CD4-positive, alpha-beta T cell treated with Interleukin-4 for 4 hours (primary cell): ENCODE measurements around the gene NAA80.

Experiments used
- DNase-seq: peaks from one replicate; pipeline ENCODE4 v3.0.0-alpha.2; 2020

The NAA80 gene

DNA sequence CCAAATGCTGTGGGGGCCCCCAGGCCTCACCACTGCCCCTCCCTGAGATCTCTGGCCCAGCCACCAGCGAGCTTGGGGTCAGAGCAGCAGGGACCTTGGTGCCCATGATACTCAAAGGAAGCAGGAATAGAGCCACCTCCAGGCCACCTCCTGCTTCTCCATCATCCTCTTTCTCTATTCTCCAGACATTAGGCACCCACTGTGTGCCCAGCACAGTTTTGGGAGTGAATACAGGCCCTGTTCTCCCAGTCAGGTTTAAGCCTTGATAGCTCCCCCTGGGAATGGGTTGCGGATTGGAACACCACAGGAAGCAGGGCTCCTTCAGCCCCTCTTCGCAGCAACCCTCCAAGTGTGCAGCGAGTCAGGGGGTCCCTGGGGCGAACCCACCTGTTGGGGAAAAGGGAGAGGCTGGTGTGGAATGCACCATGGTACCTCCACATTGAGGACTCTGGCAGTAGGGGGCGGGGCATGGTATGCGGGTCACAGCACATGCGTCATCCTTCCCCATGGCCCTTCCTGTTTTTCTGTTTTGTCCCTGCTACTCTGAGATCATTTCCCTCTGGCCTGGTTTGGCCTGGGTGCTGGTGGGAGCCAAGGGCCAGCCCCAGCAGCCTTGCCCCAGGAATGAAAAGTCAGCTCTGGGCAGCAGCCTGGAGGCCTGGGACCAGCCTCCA, 44.5 kb downstream of the NAA80 start:
- no peak for DNase-seq

DNA sequence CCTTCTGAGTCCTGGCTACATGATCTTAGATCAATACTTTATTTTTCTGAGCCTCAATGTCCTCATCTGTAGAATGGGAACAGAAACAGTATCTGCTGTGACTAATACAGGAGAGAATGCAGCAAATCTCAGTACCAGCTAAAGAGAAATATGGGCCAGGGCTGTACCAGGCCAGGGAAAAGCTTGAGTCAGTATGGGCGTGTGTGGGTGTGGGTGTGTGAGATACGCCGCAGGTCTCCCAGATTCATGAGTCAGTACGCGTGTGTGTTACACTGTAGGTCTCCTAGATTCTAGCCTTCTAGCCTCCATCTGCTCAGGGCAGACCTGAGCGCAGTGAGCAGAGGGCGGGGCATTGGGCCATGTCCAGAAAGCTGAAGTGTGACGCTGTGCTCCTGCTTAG, 48.0 kb downstream of the NAA80 start:
- peak; percentile 30 for DNase-seq

DNA sequence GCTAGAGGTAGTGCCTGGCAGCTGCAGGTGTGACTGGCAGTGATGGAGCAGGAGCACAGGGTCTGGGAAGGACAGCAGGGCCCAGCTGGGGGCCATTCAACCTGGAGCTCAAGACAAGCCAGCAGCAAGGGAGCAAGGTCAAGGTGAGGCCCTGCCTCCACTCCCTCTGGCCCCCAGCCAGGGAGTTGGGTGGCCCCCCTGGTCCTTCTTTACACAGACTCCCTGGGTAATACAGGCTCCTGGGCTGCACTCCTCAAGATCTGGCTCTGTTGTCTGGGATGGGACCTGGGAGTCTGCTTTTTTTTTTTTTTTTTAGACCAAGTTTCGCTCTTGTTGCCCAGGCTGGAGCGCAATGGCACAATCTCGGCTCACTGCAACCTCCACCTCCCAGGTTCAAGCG, 48.7 kb downstream of the NAA80 start:
- no peak for DNase-seq

DNA sequence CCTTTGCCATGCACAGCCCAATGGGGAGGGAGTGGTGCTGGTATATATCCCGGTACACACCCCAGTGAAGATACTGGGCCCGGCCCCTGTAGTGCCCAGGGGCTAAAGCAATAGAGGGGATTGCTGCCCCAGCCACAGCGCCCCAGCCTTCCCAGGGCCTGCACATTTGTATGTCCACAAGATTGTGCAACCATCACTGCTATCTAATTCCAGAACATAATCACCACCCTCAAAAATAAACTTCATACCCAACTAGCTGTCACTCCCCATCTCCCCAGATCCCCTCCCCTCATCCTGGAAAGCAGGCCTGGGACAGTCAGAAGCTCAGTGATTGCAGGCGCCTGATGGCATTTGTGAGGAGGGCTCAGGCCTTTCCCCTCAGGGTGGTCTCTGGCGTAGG, 49.7 kb downstream of the NAA80 start:
- no peak for DNase-seq

DNA sequence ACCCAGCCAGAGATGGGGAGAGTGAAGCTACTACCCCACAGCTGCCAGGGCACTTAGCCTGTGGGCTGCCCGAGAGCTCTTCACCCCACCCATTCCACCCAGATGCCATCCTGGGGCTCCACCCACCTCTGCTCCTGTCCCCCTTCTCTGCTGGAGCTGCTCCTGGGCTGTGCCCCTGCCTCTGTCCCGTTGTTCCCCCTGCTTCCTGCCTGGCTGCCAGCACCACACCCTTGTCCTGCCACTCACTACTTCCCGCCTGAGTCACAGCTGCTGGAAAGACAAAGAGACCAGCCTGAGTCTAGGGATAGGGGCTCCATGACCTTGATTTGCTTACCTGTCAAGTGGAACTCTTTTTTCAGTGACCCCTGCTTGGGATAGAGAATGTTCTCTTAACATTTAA, 50.8 kb downstream of the NAA80 start:
- no peak for DNase-seq

DNA sequence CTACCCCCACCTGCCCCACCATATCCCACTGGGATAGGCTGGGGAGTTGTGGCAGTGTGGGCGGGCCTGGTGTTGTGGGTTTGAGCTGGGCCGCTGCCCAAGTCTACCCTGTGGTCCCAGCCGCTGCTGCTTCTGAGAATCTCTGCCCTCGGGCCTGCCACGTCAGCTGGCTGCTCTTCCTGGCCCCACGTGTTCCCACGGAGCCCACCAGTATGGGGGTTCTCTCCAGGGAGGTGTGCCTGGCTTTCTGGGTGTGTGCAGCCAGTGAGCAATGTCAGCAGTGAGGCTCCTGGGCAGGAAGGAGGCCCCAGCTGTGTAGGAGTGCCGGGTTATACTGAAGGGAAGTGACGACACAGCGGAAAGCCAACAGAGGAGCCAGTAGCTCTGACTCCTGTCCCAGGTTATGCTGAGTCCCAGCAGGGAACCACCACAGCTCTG, 52.7 kb downstream of the NAA80 start:
- DNase-seq = peak; percentile 87
